GM20000 (cell line): Measurements from ENCODE around the gene LIPC.

ENCODE experiments used
- DNase-seq: peaks from one replicate; pipeline ENCODE4 v3.0.0; 2012; ENCODE audit warnings: low spot score
- TF ChIP-seq, protein P1 (sequence below): IDR thresholded peaks from 2 replicates; pipeline ENCODE4 v1.5.1; 2012; ENCODE audit warnings: mild to moderate bottlenecking, control low read depth; ENCODE audit errors: extremely low read depth, missing control alignments

LIPC gene

DNA sequence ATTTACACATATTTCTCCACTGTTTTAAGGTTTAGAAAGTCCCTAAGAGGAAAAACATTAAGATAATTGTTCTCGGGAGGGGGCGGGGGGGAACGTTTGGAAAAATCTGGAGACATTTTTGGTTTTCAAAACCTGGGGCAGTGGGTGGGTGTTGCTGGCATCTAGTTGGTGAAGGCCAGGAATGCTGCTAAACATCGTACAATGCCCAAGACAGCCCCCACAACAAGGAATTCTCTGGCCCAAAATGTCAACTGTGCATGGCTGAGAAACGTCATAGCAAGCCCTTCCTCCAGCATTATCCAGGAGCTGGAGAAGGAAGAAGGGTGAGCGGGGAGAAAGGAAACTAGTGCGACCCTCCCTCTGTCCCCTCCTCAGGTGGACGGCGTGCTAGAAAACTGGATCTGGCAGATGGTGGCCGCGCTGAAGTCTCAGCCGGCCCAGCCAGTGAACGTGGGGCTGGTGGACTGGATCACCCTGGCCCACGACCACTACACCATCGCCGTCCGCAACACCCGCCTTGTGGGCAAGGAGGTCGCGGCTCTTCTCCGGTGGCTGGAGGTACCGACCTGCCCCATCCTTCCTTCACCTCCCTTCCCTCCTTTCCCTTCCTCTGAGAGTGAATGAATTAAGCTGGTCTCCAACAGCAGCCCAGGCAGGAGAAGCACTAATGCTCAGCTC, 109.8 kb downstream of the LIPC start:
- TF ChIP-seq, protein P1, sequence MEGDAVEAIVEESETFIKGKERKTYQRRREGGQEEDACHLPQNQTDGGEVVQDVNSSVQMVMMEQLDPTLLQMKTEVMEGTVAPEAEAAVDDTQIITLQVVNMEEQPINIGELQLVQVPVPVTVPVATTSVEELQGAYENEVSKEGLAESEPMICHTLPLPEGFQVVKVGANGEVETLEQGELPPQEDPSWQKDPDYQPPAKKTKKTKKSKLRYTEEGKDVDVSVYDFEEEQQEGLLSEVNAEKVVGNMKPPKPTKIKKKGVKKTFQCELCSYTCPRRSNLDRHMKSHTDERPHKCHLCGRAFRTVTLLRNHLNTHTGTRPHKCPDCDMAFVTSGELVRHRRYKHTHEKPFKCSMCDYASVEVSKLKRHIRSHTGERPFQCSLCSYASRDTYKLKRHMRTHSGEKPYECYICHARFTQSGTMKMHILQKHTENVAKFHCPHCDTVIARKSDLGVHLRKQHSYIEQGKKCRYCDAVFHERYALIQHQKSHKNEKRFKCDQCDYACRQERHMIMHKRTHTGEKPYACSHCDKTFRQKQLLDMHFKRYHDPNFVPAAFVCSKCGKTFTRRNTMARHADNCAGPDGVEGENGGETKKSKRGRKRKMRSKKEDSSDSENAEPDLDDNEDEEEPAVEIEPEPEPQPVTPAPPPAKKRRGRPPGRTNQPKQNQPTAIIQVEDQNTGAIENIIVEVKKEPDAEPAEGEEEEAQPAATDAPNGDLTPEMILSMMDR: no peak

DNA sequence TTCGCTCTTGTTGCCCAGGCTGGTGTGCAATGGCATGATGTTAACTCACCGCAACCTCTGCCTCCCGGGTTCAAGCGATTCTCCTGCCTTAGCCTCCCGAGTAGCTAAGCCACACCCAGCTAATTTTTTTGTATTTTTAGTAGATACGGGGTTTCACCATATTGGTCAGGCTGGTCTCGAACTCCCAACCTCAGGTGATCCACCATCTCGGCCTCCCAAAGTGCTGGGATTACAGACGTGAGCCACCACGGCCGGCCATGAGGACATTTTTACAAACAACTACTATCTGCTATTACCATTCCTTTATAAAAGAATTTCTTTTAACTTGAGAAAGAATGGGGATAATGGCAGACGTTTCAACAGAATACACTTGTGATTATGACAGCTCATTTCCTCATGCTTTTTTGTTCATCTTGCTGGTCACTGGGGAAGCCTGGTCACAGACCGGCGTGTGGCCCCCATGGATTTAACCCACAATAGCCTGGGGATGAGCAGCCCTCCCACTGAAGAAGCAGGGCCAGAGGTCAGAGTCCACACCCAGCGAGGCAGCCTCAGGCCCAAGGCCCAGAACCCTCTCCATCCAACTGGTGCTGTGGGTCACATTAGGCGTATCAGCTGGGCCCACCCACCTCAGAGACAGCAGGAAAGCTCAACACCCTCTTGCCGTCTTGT, 112.0 kb downstream of the LIPC start:
- TF ChIP-seq, protein P1: no peak

More for the DNA sequence above, 109.8 kb downstream of the LIPC start:
- no peak for DNase-seq

DNA sequence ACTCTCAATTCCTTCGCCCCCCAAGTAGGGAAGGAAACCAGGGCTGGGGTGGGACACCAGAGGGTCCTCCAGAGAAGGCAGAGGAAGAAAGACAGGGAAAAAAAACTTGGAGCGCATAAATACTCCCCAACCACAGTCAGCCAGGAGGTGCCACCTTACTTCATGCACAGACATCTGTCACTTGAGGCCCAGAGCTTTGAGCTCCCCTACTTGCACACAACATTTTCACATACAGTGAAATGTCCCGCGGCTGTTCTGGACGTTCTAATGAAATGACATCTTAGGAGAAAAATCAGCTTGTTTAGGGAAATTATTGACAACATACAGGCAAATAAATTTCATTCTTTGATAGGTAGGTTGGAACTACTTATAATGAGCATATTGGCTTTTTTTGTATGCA, 113.0 kb downstream of the LIPC start:
- TF ChIP-seq, protein P1: no peak
- DNase-seq: no peak

More for the DNA sequence above, 112.0 kb downstream of the LIPC start:
- DNase-seq: no peak

DNA sequence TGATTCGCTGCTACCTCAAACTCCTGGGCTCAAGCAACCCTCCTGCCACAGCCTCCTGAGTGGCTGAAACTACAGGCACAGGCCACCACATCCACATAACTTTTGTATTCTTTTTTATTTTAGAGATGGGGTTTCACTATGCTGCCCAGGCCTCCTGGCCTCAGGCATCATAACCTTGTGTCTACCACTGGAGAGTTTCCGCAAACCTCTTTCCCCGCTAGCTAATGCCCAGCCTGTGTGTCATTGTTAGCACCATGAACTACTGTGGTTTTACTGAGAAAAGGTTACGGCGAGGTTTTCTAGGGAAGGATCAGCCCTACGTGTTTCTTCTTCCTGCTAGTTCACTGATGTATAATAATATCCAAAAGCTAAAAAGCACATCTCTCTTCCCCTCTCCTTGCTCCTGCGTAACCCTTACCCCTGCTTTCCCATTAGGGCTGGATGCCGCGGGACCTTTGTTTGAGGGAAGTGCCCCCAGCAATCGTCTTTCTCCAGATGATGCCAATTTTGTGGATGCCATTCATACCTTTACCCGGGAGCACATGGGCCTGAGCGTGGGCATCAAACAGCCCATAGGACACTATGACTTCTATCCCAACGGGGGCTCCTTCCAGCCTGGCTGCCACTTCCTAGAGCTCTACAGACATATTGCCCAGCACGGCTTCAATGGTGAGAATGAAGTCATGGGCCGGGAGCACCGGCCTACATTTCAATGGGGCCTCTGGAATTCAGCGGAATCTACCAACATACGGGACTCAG, 113.7 kb downstream of the LIPC start:
- TF ChIP-seq, protein P1: no peak

DNA sequence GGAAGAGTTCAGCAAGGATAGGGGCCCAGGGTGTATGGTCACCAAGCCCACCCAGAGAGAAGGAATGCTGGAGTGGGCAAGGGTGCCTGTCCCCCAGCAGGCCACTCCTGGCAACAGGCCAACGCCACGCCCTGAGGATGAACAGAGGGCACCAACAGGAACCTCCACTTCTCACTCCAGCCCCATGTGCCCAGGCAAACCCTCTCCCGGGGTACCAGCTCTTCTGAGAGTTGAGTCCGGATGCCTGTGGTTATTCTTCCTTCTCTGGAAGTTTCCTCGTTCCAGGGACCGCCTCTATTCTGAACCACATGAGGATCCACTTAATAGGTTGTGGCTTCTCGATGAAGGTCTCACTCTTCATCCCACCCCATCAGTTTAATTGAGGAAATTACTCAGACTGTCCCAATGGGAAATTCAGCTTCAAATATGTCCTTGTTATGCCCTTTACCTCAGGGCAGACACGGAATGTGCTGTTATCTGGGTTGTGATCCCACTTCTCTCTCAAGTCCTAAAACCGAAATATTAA, 114.3 kb downstream of the LIPC start:
- TF ChIP-seq, protein P1: no peak
- DNase-seq: no peak

More for the DNA sequence above, 113.7 kb downstream of the LIPC start:
- no peak for DNase-seq

DNA sequence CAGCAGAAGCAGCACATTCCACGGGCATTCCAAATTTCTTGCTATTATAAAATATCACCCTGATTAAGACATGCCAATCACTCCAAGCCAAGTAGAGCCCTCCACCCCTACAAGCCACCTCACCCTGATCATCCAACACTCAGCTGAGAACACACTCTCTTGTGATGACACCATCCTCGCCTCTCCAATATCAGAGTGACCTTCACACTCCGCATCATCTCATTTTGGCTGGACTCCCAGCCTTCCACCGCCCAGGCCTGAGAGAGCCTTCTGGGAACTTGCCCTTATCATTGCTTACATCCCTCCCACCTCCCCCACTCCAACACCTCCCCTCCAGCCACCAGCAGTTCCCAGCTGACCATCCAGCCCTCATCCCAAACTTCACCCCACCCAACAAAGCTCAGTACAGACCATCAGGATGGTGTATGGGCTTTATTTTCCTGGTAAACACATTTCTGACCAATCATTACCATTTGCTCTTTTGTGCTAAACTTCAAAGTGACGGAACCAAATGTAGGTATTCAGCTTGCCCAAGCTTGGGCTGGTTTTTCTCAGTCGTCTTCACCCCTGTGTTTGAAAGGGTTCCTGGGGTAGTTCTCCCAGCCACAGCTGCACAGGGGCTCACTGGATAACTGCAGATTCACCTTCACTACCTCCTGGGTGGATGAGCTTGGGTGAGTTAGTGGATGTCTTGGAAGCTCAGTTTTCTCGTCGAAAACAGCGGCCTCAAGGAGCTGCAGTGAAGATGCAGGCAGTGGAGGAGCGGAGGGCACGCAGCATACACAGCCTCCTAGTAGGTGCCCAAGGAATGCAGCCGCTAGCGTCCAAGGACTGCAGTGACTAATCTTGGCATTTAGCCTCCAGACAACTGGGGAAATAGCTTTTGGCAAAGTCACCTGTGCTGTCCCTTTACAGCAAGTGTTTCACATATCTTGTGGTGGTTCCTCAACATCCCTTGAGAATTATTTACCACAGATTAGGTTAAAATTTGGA, 115.1 kb downstream of the LIPC start:
- TF ChIP-seq, protein P1: no peak
- no peak for DNase-seq
